Cardiac muscle cell (in vitro differentiated cells and primary cell): Measurements from ENCODE around the gene RCL1. TPM values are rescaled to one million over a fixed set of nuclear protein-coding genes. Genes with fewer than 3 reads are reported as not detected.
"Not testable (repeated sequence)": the region's sequence is repeated elsewhere in the genome, so short reads cannot be mapped to it uniquely, and the experiment has no call there.

Source experiments
- DNase-seq, 2 donors: peaks; one replicate each; pipeline versions ENCODE4 v3.0.0 to v3.0.0-alpha.2; 2010 to 2017; ENCODE audit warnings: low read depth in 1 of 2, low spot score in 1 of 2
- H3K27ac ChIP-seq: fragments of 200-600 bp; sonication (generic); 2 replicates; pipeline ENCODE4 v1.5.1; 2016
- H3K27me3 ChIP-seq: fragments of 200-600 bp; sonication (generic); 2 replicates; pipeline ENCODE4 v1.6.0; 2016; ENCODE audit warnings: control low read depth
- H3K36me3 ChIP-seq: fragments of 200-600 bp; sonication (generic); 2 replicates; pipeline ENCODE4 v1.5.1; 2016; ENCODE audit warnings: control low read depth
- H3K4me1 ChIP-seq: fragments of 200-600 bp; sonication (generic); 2 replicates; pipeline ENCODE4 v1.8.1; 2017; ENCODE audit warnings: low read depth, mild to moderate bottlenecking, mixed run types
- H3K4me3 ChIP-seq: fragments of 200-600 bp; sonication (generic); 2 replicates; pipeline ENCODE4 v1.5.1; 2016; ENCODE audit warnings: mild to moderate bottlenecking
- H3K9me3 ChIP-seq: fragments of 200-600 bp; sonication (generic); 2 replicates; pipeline ENCODE4 v1.5.1; 2017; ENCODE audit warnings: low read depth, mild to moderate bottlenecking, control low read depth
- CTCF ChIP-seq: IDR thresholded peaks from 2 replicates; pipeline ENCODE4 v1.5.1; 2012; ENCODE audit warnings: low read depth, mild to moderate bottlenecking, low read length
- polyA plus RNA-seq: library from polyadenylated mRNA; unstranded; fragments of >200 nt; fragmentation: Nextera tagmentation; extraction: Ambion mirVana; gene quantifications from 2 replicates; pipeline ENCODE4 v1.2.1, GENCODE V29; 2016
- total RNA-seq: library from RNA; depleted of rRNA; stranded (reverse); fragments of >200 nt; gene quantifications from 2 replicates; pipeline ENCODE4 v1.2.3, GENCODE V29; 2016

Gene RCL1
- total and polyA plus RNA-seq, 2 experiments from 2014 or later, result 15.1 to 17.9 TPM

- TF ChIP-seq CTCF, result no peak
- H3K27ac ChIP-seq, result no peak overlapping the region
- DNase-seq, result no peak
- H3K4me3 ChIP-seq, result no peak overlapping the region
- H3K27me3 ChIP-seq, result no peaks in the 10 kb centered on the region
- no peaks in the 10 kb centered on the region for H3K4me1 ChIP-seq
- no peaks in the 10 kb centered on the region for H3K36me3 ChIP-seq
- no peaks in the 10 kb centered on the region for H3K9me3 ChIP-seq
These were observed 12.1 kb upstream of the RCL1 start for GRCh38 chr9:4780651-4781050.

GRCh38 chr9:4781408-4781807, 11.3 kb upstream of the RCL1 start:
- no peak for DNase-seq
- H3K4me3 ChIP-seq, result no peak overlapping the region
- no peaks in the 10 kb centered on the region for H3K27me3 ChIP-seq
- no peaks in the 10 kb centered on the region for H3K4me1 ChIP-seq
- no peaks in the 10 kb centered on the region for H3K9me3 ChIP-seq
- TF ChIP-seq CTCF, result no peak
- H3K36me3 ChIP-seq, result no peaks in the 10 kb centered on the region
- no peak overlapping the region for H3K27ac ChIP-seq

- not testable (repeated sequence) for H3K27me3 ChIP-seq, H3K4me3 ChIP-seq, H3K4me1 ChIP-seq, H3K27ac ChIP-seq, H3K9me3 ChIP-seq, H3K36me3 ChIP-seq, DNase-seq
These were observed 9.6 kb upstream of the RCL1 start for GRCh38 chr9:4783191-4783590.

GRCh38 chr9:4784403-4784802, 8.3 kb upstream of the RCL1 start:
- H3K27ac ChIP-seq, result no peak overlapping the region
- no peaks in the 10 kb centered on the region for H3K4me1 ChIP-seq
- H3K9me3 ChIP-seq, result no peaks in the 10 kb centered on the region
- no peak overlapping the region for H3K4me3 ChIP-seq
- DNase-seq, result no peak
- no peak for TF ChIP-seq CTCF
- no peaks in the 10 kb centered on the region for H3K36me3 ChIP-seq
- no peaks in the 10 kb centered on the region for H3K27me3 ChIP-seq

GRCh38 chr9:4786599-4786998, 6.1 kb upstream of the RCL1 start:
- TF ChIP-seq CTCF, result no peak
- H3K4me1 ChIP-seq, result no peaks in the 10 kb centered on the region
- no peaks in the 10 kb centered on the region for H3K9me3 ChIP-seq
- no peak overlapping the region for H3K4me3 ChIP-seq
- no peaks in the 10 kb centered on the region for H3K36me3 ChIP-seq
- no peaks in the 10 kb centered on the region for H3K27me3 ChIP-seq
- H3K27ac ChIP-seq, result no peak overlapping the region
- no peak for DNase-seq

GRCh38 chr9:4787876-4788275, 4.9 kb upstream of the RCL1 start:
- no peak overlapping the region for H3K27ac ChIP-seq
- no peaks in the 10 kb centered on the region for H3K36me3 ChIP-seq
- no peak for TF ChIP-seq CTCF
- no peaks in the 10 kb centered on the region for H3K4me1 ChIP-seq
- DNase-seq, result no peak
- no peaks in the 10 kb centered on the region for H3K9me3 ChIP-seq
- H3K27me3 ChIP-seq, result no peaks in the 10 kb centered on the region
- H3K4me3 ChIP-seq, result no peak overlapping the region
